ENCODE measurements around the gene PAPOLG.
A peak's percentile ranks its signal among the peaks of the same experiment; 100 is the strongest.

PAPOLG gene

GRCh38 chr2:60771508-60771907 is 15.4 kb downstream of the PAPOLG start:
- no peak for DNase-seq (ENCODE audit: low read depth)
- H3K4me3 ChIP-seq (ENCODE audit: low read length): no peak overlapping the region
- TF ChIP-seq CTCF (conservative IDR thresholded peaks at IDR 0.05; ENCODE audit: low read length): no peak

- TF ChIP-seq CTCF (conservative IDR thresholded peaks at IDR 0.05; ENCODE audit: low read length): no peak
- DNase-seq (ENCODE audit: low read depth): no peak
Measured at GRCh38 chr2:60775048-60775639, 19.1 kb downstream of the PAPOLG start.

GRCh38 chr2:60778352-60778751 is 22.3 kb downstream of the PAPOLG start:
- no peak for DNase-seq (ENCODE audit: low read depth)
- no peak for TF ChIP-seq CTCF (conservative IDR thresholded peaks at IDR 0.05; ENCODE audit: low read length)
- no peak overlapping the region for H3K4me3 ChIP-seq (ENCODE audit: low read length)

More at GRCh38 chr2:60775048-60775639, 19.1 kb downstream of the PAPOLG start:
- no peak overlapping the region for H3K4me3 ChIP-seq (ENCODE audit: low read length)

GRCh38 chr2:60779426-60779825 is 23.4 kb downstream of the PAPOLG start:
- no peak for TF ChIP-seq CTCF (conservative IDR thresholded peaks at IDR 0.05; ENCODE audit: low read length)
- no peak for DNase-seq (ENCODE audit: low read depth)

GRCh38 chr2:60780721-60781120 is 24.7 kb downstream of the PAPOLG start:
- no peak for DNase-seq (ENCODE audit: low read depth)
- H3K4me3 ChIP-seq (ENCODE audit: low read length): no peak overlapping the region
- TF ChIP-seq CTCF (conservative IDR thresholded peaks at IDR 0.05; ENCODE audit: low read length): no peak

More at GRCh38 chr2:60779426-60779825, 23.4 kb downstream of the PAPOLG start:
- no peak overlapping the region for H3K4me3 ChIP-seq (ENCODE audit: low read length)

- no peak for DNase-seq (ENCODE audit: low read depth)
- no peak for TF ChIP-seq CTCF (conservative IDR thresholded peaks at IDR 0.05; ENCODE audit: low read length)
- H3K4me3 ChIP-seq (ENCODE audit: low read length): no peak overlapping the region
Measured at GRCh38 chr2:60793169-60793568, 37.1 kb downstream of the PAPOLG start.

GRCh38 chr2:60794271-60794863 is 38.3 kb downstream of the PAPOLG start:
- TF ChIP-seq CTCF (conservative IDR thresholded peaks at IDR 0.05; ENCODE audit: low read length): peak; percentile 60
- peak; percentile 15 for DNase-seq (ENCODE audit: low read depth)
- H3K4me3 ChIP-seq (ENCODE audit: low read length): no peak overlapping the region
